HG03064 (cell line): ENCODE measurements around the gene ASRGL1.

Source experiments
- ATAC-seq: cut with Tn5 transposase; IDR thresholded peaks from one replicate; pipeline ENCODE4 v1.9.1; 2021; ENCODE audit warnings: low read depth; ENCODE audit not compliant: unreplicated experiment

Gene ASRGL1

GRCh38 chr11:62438641-62439040 lies 101.4 kb downstream of the ASRGL1 start:
- no peak for ATAC-seq

GRCh38 chr11:62439785-62440602 lies 102.7 kb downstream of the ASRGL1 start:
- no peak for ATAC-seq
